Fibroblast of lung (primary cell): ENCODE data around the gene LSM7.
"Not testable (repeated sequence)": the region's sequence is repeated elsewhere in the genome, so short reads cannot be mapped to it uniquely, and the experiment has no call there.

Experiments
- CTCF ChIP-seq, 2 donors: IDR thresholded peaks in 1 of 2; conservative IDR thresholded peaks in 1 of 2; 1 replicate in 1 of 2; 2 replicates in 1 of 2; pipeline ENCODE4 v1.5.1; 2011 to 2012; ENCODE audit warnings: low read length in 2 of 2, control low read depth in 1 of 2, inconsistent platforms in 1 of 2, low read depth in 1 of 2, mild to moderate bottlenecking in 1 of 2
- EZH2 ChIP-seq: IDR thresholded peaks from 2 replicates; pipeline ENCODE4 v1.5.1; 2012; ENCODE audit warnings: low read length, control low read depth, mild to moderate bottlenecking; ENCODE audit errors: missing control alignments

- TF ChIP-seq CTCF (conservative IDR thresholded peaks at IDR 0.05 in 1 of 2, IDR thresholded peaks at IDR 0.05 in 1 of 2; ENCODE audit: low read depth in 1 of 2, low read length in 2 of 2); EZH2: not testable (repeated sequence)
Observed at GRCh38 chr19:2349818-2350217, 21.4 kb upstream of the LSM7 start.
